Tibial nerve (tissue), 4 donors: ENCODE results near the gene ARID5B. TPM values are rescaled to one million over a fixed set of nuclear protein-coding genes. Genes with fewer than 3 reads are reported as not detected.

Experiments used
- DNase-seq, 2 donors: peaks; one replicate each; pipeline ENCODE4 v3.0.0-alpha.2; 2019; ENCODE audit warnings: low spot score in 2 of 2
- H3K27ac ChIP-seq, 4 donors: fragments of 200-600 bp; sonication (generic) in 3 of 4; one replicate each; pipeline ENCODE4 v1.5.1; 2017 to 2019; ENCODE audit warnings: mild to moderate bottlenecking in 1 of 4
- H3K27me3 ChIP-seq, 2 donors: fragments of 200-600 bp; sonication (generic) in 1 of 2; one replicate each; pipeline versions ENCODE4 v1.5.1 to v1.6.0; 2017 to 2019
- H3K36me3 ChIP-seq, 3 donors: fragments of 200-600 bp; sonication (generic); one replicate each; pipeline ENCODE4 v1.5.1; 2018 to 2019
- H3K4me1 ChIP-seq, 4 donors: fragments of 200-600 bp; sonication (generic) in 3 of 4; one replicate each; pipeline ENCODE4 v1.5.1; 2017 to 2019
- H3K4me3 ChIP-seq, 4 donors: fragments of 200-600 bp; sonication (generic) in 3 of 4; one replicate each; pipeline ENCODE4 v1.5.1; 2017 to 2019; ENCODE audit warnings: mild to moderate bottlenecking in 1 of 4, moderate library complexity in 1 of 4
- H3K9me3 ChIP-seq, 4 donors: fragments of 200-600 bp; sonication (generic) in 3 of 4; one replicate each; pipeline ENCODE4 v1.5.1; 2017 to 2019
- EP300 ChIP-seq, 2 donors: sonication (generic); formaldehyde crosslinking; IDR thresholded peaks; one replicate each; pipeline ENCODE4 v1.6.1; 2017; ENCODE audit warnings: antibody characterized with exemption in 2 of 2, mild to moderate bottlenecking in 1 of 2
- POLR2A ChIP-seq, 2 donors: fragments of 450-650 bp; IDR thresholded peaks; one replicate each; pipeline ENCODE4 v1.6.1; 2017; ENCODE audit warnings: antibody characterized with exemption in 2 of 2, mild to moderate bottlenecking in 2 of 2, moderate library complexity in 2 of 2
- WGBS, 2 donors: methylation state at CpG; one replicate each; pipeline ENCODE4 v1.1.5; 2018; 5-methylcytosine and 5-hydroxymethylcytosine counted together
- total RNA-seq, 4 donors: library from RNA; depleted of rRNA; stranded (reverse); fragments of >200 nt; gene quantifications; one replicate each; pipeline ENCODE4 v1.1.0, GENCODE V29; 2016
- TF ChIP-seq, protein P1 (sequence below), 5 experiments: fragments of 200-600 bp in 3 of 5; fragments of 450-650 bp in 2 of 5; sonication (generic) in 3 of 5; IDR thresholded peaks; one replicate each; pipeline ENCODE4 v1.5.1; 2016 to 2019; ENCODE audit warnings: antibody characterized with exemption in 5 of 5, mild to moderate bottlenecking in 3 of 5, moderate library complexity in 2 of 5

The ARID5B gene
- total RNA-seq, 4 donors from 2014 or later = 47.4 to 82.2 (median 62.6) TPM

DNA sequence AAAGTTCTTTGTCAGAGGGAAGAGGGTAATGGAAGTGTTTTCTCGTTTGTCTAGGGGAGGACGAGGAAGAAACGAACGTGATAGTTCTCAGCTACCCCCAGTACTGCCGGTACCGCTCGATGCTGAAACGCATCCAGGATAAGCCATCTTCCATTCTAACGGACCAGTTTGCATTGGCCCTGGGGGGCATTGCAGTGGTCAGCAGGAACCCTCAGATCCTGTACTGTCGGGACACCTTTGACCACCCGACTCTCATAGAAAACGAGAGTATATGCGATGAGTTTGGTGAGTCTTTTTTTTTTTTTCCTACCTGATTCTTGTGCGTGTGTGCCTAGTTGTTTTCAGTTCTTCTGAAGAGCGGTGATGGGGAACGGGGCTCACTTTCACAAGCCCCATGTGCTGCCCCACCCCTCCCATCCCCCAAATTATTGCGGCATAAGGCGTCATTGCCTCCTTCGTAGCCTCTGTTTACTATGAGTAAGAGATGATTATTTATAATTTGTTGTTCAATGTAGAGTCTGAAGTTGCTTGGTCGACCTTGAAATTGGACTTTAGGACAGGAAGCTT lies 98.6 kb downstream of the ARID5B start:
- TF ChIP-seq EP300 (IDR thresholded peaks at IDR 0.05) (no peak), POLR2A (IDR thresholded peaks at IDR 0.05) (no peak)
- TF ChIP-seq, protein P1, sequence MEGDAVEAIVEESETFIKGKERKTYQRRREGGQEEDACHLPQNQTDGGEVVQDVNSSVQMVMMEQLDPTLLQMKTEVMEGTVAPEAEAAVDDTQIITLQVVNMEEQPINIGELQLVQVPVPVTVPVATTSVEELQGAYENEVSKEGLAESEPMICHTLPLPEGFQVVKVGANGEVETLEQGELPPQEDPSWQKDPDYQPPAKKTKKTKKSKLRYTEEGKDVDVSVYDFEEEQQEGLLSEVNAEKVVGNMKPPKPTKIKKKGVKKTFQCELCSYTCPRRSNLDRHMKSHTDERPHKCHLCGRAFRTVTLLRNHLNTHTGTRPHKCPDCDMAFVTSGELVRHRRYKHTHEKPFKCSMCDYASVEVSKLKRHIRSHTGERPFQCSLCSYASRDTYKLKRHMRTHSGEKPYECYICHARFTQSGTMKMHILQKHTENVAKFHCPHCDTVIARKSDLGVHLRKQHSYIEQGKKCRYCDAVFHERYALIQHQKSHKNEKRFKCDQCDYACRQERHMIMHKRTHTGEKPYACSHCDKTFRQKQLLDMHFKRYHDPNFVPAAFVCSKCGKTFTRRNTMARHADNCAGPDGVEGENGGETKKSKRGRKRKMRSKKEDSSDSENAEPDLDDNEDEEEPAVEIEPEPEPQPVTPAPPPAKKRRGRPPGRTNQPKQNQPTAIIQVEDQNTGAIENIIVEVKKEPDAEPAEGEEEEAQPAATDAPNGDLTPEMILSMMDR (IDR thresholded peaks at IDR 0.05) = no peak
- no peaks in the 10 kb centered on the region for H3K9me3 ChIP-seq
- no peaks in the 10 kb centered on the region for H3K27me3 ChIP-seq
- H3K36me3 ChIP-seq = peaks cover 0 to 14% (median 0%) of the 10 kb centered on the region in 3 donors
- WGBS, 2 donors = 96 to 97% methylated on average over 20 of the region's 20 CpGs
- peaks cover 0 to 31% (median 12%) of the 10 kb centered on the region in 4 donors for H3K4me1 ChIP-seq
- H3K27ac ChIP-seq = peak overlapping the region in 1 of 4 donors; percentile 69
- H3K4me3 ChIP-seq = no peak overlapping the region
- DNase-seq = no peak

DNA sequence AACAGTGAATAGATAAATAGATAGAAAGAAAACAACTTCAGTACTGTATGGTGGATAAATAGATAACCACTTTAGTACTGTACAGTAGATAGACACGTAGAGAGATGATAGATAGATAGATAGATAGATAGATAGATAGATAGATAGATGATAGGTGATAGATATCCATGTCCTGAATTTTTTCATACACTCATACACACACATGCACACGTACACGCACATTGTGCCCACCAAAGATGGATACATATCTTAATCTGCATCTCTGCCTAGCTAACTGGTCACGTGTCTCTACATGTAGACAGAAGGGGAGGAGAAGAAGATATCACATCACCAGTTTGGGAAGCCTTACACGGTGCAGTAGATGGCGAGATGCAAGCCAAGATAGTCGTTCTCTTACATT lies 99.2 kb downstream of the ARID5B start:
- H3K27ac ChIP-seq = peak overlapping the region in 1 of 4 donors; percentile 69
- WGBS, 2 donors = 93 to 97% methylated on average over 7 of the region's 7 CpGs
- H3K4me1 ChIP-seq = peaks cover 0 to 31% (median 9%) of the 10 kb centered on the region in 4 donors
- H3K9me3 ChIP-seq = no peaks in the 10 kb centered on the region
- no peak overlapping the region for H3K4me3 ChIP-seq
- no peak for DNase-seq
- TF ChIP-seq POLR2A (IDR thresholded peaks at IDR 0.05) = no peak
- no peak for TF ChIP-seq EP300 (IDR thresholded peaks at IDR 0.05)
- TF ChIP-seq, protein P1 (IDR thresholded peaks at IDR 0.05) = no peak
- peaks cover 0 to 14% (median 0%) of the 10 kb centered on the region in 3 donors for H3K36me3 ChIP-seq
- no peaks in the 10 kb centered on the region for H3K27me3 ChIP-seq

DNA sequence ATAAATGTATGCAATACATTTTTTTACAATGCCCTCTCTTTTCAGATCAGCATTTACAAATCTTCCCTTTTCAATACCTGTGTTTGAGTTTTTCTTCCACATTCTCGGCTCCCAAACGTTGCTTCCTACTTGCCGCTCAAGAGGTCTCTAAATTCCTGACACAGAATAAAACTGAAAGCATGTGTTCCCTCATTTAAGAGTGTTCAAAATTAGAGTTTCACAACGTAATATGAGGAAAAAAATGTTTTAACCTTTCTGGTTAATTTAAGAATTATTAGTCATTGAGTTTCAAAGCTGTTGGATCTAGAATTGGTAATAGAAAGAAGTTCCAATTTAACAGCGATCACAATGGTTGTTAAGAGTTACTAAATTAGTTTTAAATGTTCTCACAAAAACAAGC lies 100.4 kb downstream of the ARID5B start:
- H3K4me3 ChIP-seq = no peak overlapping the region
- no peaks in the 10 kb centered on the region for H3K9me3 ChIP-seq
- H3K27ac ChIP-seq = no peak overlapping the region
- WGBS, 2 donors = 66 to 72% methylated on average over 5 of the region's 5 CpGs
- no peak for DNase-seq
- H3K4me1 ChIP-seq = peaks cover 0 to 26% (median 11%) of the 10 kb centered on the region in 4 donors
- no peaks in the 10 kb centered on the region for H3K27me3 ChIP-seq
- no peak for TF ChIP-seq POLR2A (IDR thresholded peaks at IDR 0.05)
- H3K36me3 ChIP-seq = peaks cover 0 to 14% (median 0%) of the 10 kb centered on the region in 3 donors

DNA sequence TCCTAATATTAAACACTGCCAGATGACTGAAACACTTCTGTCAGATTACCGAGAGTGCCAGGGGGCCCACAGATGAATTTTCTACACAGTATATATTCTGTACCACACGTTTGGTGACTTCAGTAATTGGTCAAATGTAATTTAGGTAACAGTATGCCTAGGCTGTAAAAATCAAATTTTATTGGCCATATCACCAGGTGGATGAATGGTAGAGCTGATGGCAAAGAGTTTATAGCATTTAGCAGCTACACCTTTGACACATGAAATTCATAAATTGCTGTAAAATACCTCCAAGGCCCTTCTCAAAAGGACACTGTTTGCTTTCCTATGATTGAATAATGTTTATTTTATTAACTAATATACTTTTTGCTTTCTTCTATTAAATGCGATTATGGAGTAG lies 101.3 kb downstream of the ARID5B start:
- DNase-seq = no peak
- Histone ChIP-seq H3K27me3 (no peaks in the 10 kb centered on the region), H3K4me1 (peaks cover 0 to 26% (median 11%) of the 10 kb centered on the region in 4 donors), H3K36me3 (peaks cover 0 to 14% (median 0%) of the 10 kb centered on the region in 3 donors), H3K27ac (no peak overlapping the region), H3K4me3 (no peak overlapping the region), H3K9me3 (no peaks in the 10 kb centered on the region)
- TF ChIP-seq EP300 (IDR thresholded peaks at IDR 0.05) (no peak), POLR2A (IDR thresholded peaks at IDR 0.05) (no peak)
- TF ChIP-seq, protein P1 (IDR thresholded peaks at IDR 0.05) = no peak
- WGBS, 2 donors = 89 to 91% methylated on average over 3 of the region's 3 CpGs

DNA sequence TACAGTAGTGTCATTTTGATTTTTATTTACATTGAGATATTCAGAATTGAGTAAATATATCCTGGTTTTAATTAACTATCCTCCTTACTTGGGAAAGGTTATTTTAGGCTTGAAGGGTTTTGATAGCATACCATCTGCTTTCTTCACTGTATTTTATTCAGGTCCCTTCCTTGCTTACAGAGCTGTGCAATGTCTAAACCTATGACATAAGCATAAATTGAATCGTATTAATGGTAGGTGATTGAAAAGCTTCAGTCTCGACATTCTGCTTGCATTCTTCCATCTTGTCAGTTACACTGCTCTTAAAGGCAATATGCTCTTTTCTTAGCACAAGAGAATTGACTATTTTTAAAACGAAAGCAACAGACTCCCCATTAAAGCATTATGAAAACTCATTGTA lies 102.5 kb downstream of the ARID5B start:
- no peaks in the 10 kb centered on the region for H3K27me3 ChIP-seq
- no peak overlapping the region for H3K27ac ChIP-seq
- DNase-seq = no peak
- no peak overlapping the region for H3K4me3 ChIP-seq
- WGBS, 2 donors = 55 to 59% methylated on average over 3 of the region's 3 CpGs
- peaks cover 0 to 31% (median 11%) of the 10 kb centered on the region in 4 donors for H3K4me1 ChIP-seq
- H3K36me3 ChIP-seq = peaks cover 0 to 14% (median 0%) of the 10 kb centered on the region in 3 donors
- TF ChIP-seq, protein P1 (IDR thresholded peaks at IDR 0.05) = no peak
- TF ChIP-seq POLR2A (IDR thresholded peaks at IDR 0.05) (no peak), EP300 (IDR thresholded peaks at IDR 0.05) (no peak)
- no peaks in the 10 kb centered on the region for H3K9me3 ChIP-seq
